PC-3 (cell line): Measurements from ENCODE around the gene DMC1. TPM values are rescaled to one million over a fixed set of nuclear protein-coding genes. Genes with fewer than 3 reads are reported as not detected.

Source experiments
- ATAC-seq: fragments of 200-7000 bp; cut with Tn5 transposase; 2 replicates; pipeline ENCODE4 v1.9.1; 2020; ENCODE audit warnings: mild to moderate bottlenecking, moderate library complexity
- BruUV-seq: library from RNA; stranded (reverse); fragments of 400-500 nt; replicated peaks from 2 replicates; lab custom pipeline; 2021; lab: Mats Ljungman, UMichigan
- CTCF ChIA-PET: fragments of 300-600 bp; sonication (Branson Sonifier 250); formaldehyde crosslinking; loops from one replicate; lab custom pipeline; 2022; ENCODE audit warnings: antibody characterized with exemption; lab: Charles Lee
- POLR2A ChIA-PET: fragments of 300-600 bp; sonication (Branson Sonifier 250); formaldehyde crosslinking; loops from one replicate; lab custom pipeline; 2022; ENCODE audit warnings: antibody characterized with exemption; ENCODE audit not compliant: unreplicated experiment; lab: Charles Lee
- DNase-seq: peaks from one replicate; pipeline ENCODE4 v3.0.0-alpha.2; 2015
- H2AFZ ChIP-seq: fragments of 300-600 bp; sonication (generic); 2 replicates; pipeline ENCODE4 v1.6.0; 2016; ENCODE audit warnings: antibody characterized with exemption, low read length
- H3F3A ChIP-seq: fragments of 300-600 bp; sonication (generic); one replicate; pipeline ENCODE4 v1.6.0; 2017; ENCODE audit warnings: antibody characterized with exemption, low read length, control low read depth, mild to moderate bottlenecking; ENCODE audit not compliant: unreplicated experiment
- H3K27ac ChIP-seq: fragments of 300-600 bp; sonication (generic); 2 replicates; pipeline ENCODE4 v1.5.1; 2016; ENCODE audit warnings: mild to moderate bottlenecking, low read length
- H3K27me3 ChIP-seq: fragments of 300-600 bp; sonication (generic); 2 replicates; pipeline ENCODE4 v1.6.1; 2016; ENCODE audit warnings: low read length, mixed read lengths
- H3K36me3 ChIP-seq: fragments of 300-600 bp; sonication (generic); 2 replicates; pipeline ENCODE4 v1.6.1; 2016; ENCODE audit warnings: low read depth, mixed run types, low read length, mixed read lengths
- H3K4me1 ChIP-seq: fragments of 300-600 bp; sonication (generic); 2 replicates; pipeline ENCODE4 v1.5.1; 2016; ENCODE audit warnings: low read length; ENCODE audit not compliant: insufficient read depth
- H3K4me2 ChIP-seq: fragments of 300-600 bp; sonication (generic); 2 replicates; pipeline ENCODE4 v1.6.0; 2016; ENCODE audit warnings: low read length
- H3K4me3 ChIP-seq: fragments of 300-600 bp; sonication (generic); 2 replicates; pipeline ENCODE4 v1.5.1; 2016; ENCODE audit warnings: mild to moderate bottlenecking, low read length, mixed read lengths
- H3K79me2 ChIP-seq: fragments of 300-600 bp; sonication (generic); 2 replicates; pipeline ENCODE4 v1.6.1; 2017; ENCODE audit warnings: low read length, mixed read lengths
- H3K9ac ChIP-seq: fragments of 300-600 bp; sonication (generic); 2 replicates; pipeline ENCODE4 v1.6.0; 2016; ENCODE audit warnings: mild to moderate bottlenecking, low read length
- H3K9me2 ChIP-seq: fragments of 300-600 bp; sonication (generic); replicated peaks from 2 replicates; pipeline ENCODE4 v1.6.1; 2016; ENCODE audit warnings: mixed run types, low read length, mixed read lengths
- H3K9me3 ChIP-seq: fragments of 300-600 bp; sonication (generic); 2 replicates; pipeline ENCODE4 v1.6.1; 2016; ENCODE audit warnings: low read length, mixed read lengths
- H4K20me1 ChIP-seq: fragments of 300-600 bp; sonication (generic); 2 replicates; pipeline ENCODE4 v1.6.1; 2016; ENCODE audit warnings: low read length, mixed read lengths
- EZH2 ChIP-seq: fragments of 300-600 bp; sonication (generic); IDR thresholded peaks from one replicate; pipeline ENCODE4 v1.6.1; 2017; ENCODE audit warnings: antibody characterized with exemption, mild to moderate bottlenecking, low read length; ENCODE audit not compliant: unreplicated experiment
- EZH2phosphoT487 ChIP-seq: fragments of 300-600 bp; sonication (generic); IDR thresholded peaks from 2 replicates; pipeline ENCODE4 v1.6.1; 2018; ENCODE audit warnings: mild to moderate bottlenecking, antibody characterized with exemption, low read length, borderline replicate concordance
- intact Hi-C: fragments of 100-400 bp; cut with micrococcal nuclease; formaldehyde crosslinking; loops from 2 replicates; pipeline ENCODE4 v1.9.0; 2023
- total RNA-seq: library from RNA; depleted of rRNA; stranded (reverse); fragments of >200 nt; gene quantifications from 2 replicates; pipeline ENCODE4 v1.2.3, GENCODE V29; 2014
- TF ChIP-seq, protein P1 (sequence below): fragments of 300-600 bp; sonication (generic); conservative IDR thresholded peaks from 2 replicates; pipeline ENCODE4 v1.5.1; 2017; ENCODE audit warnings: antibody characterized with exemption, low read depth, mild to moderate bottlenecking, low read length

Gene DMC1
- total RNA-seq, 1 experiment from 2014 or later, result not detected

DNA sequence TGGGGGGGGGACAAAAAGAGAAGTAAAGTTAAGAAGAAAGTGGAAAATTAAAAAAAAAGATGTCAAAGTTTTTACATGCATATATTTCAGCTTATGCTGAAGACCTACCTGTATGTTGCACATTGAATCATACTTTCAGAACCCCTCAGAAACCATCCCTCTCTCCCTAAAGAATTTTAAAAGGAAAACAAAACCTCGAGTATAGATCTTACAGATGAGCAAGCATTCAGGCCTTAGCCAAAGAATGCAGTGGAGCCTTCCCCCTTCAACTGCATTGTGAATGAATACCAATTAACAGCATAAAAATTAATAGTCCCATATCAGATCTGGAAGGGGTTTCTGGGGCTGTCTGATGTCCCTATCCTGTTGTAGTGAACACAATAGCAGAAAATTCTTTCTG is 85.7 kb downstream of the DMC1 start:
- Histone ChIP-seq H3K27ac (no peak overlapping the region), H3F3A (peaks cover 10% of the 10 kb centered on the region), H3K4me2 (no peak overlapping the region), H3K4me3 (no peak overlapping the region), H3K4me1 (no peaks in the 10 kb centered on the region), H3K27me3 (no peaks in the 10 kb centered on the region), H3K9ac (no peak overlapping the region), H2AFZ (no peak overlapping the region), H4K20me1 (peaks cover 6% of the 10 kb centered on the region; the same call in 1 of the 2 replicates), H3K79me2 (no peaks in the 10 kb centered on the region), H3K36me3 (peaks cover 70% of the 10 kb centered on the region), H3K9me2 (no peaks in the 10 kb centered on the region), H3K9me3 (no peaks in the 10 kb centered on the region)
- no peak for DNase-seq
- ATAC-seq, result no peak
- TF ChIP-seq, protein P1, sequence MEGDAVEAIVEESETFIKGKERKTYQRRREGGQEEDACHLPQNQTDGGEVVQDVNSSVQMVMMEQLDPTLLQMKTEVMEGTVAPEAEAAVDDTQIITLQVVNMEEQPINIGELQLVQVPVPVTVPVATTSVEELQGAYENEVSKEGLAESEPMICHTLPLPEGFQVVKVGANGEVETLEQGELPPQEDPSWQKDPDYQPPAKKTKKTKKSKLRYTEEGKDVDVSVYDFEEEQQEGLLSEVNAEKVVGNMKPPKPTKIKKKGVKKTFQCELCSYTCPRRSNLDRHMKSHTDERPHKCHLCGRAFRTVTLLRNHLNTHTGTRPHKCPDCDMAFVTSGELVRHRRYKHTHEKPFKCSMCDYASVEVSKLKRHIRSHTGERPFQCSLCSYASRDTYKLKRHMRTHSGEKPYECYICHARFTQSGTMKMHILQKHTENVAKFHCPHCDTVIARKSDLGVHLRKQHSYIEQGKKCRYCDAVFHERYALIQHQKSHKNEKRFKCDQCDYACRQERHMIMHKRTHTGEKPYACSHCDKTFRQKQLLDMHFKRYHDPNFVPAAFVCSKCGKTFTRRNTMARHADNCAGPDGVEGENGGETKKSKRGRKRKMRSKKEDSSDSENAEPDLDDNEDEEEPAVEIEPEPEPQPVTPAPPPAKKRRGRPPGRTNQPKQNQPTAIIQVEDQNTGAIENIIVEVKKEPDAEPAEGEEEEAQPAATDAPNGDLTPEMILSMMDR, result no peak
- no peak for TF ChIP-seq EZH2
- TF ChIP-seq EZH2phosphoT487, result no peak
- BruUV-seq, result no TSS peak
- ChIA-PET POLR2A (interaction anchor here (0.6 kb wide), 1 partner anchor 476 kb away, joined by 5 read pairs; no protein-coding TSS in a partner anchor), CTCF (no interaction called here)
- intact Hi-C loops, result no loop called here

DNA sequence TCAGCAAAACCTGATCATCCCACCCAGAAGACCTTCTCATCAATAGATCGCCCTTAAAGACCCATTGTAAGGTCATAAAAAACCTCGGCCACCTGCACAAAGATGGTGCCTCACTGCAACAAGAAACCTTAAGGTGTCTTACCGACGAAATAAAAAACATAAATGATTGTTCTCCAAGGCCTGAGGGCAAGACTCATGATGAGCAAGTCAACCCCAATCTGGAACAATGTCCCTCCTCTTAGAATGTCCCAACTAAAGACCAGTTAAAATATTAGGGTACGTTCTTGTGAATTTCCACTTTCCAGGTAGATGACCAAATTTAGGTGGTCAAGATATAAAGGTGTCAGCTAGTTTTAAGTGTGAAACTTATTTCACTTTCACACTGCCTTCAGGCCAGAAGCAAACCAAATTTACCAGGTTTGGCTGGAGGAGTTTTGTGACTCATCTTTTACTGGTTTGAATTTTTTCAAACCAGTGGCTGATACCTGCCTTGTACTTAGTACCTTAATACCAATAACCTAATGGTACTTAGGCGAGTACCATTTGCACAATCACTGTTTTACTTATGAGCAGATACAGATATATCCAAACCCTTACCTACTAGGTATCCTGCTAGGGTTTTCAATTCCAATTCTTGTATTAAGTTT is 87.2 kb downstream of the DMC1 start:
- Histone ChIP-seq H3K27ac (no peak overlapping the region), H3K79me2 (no peaks in the 10 kb centered on the region), H3K36me3 (peaks cover 56% of the 10 kb centered on the region), H4K20me1 (no peaks in the 10 kb centered on the region), H3F3A (peaks cover 10% of the 10 kb centered on the region), H3K9me3 (no peaks in the 10 kb centered on the region), H2AFZ (no peak overlapping the region), H3K27me3 (no peaks in the 10 kb centered on the region), H3K9me2 (no peaks in the 10 kb centered on the region), H3K4me3 (no peak overlapping the region), H3K4me1 (no peaks in the 10 kb centered on the region), H3K4me2 (no peak overlapping the region), H3K9ac (no peak overlapping the region)
- TSS peak; percentile 67 for BruUV-seq
- CTCF ChIA-PET, result no interaction called here
- POLR2A ChIA-PET, result no interaction called here
- TF ChIP-seq EZH2, result no peak
- TF ChIP-seq EZH2phosphoT487, result no peak
- TF ChIP-seq, protein P1, result no peak
- ATAC-seq (peak; percentile 34; the same call in 1 of the 2 replicates), DNase-seq (no peak)
- intact Hi-C loops, result no loop called here

DNA sequence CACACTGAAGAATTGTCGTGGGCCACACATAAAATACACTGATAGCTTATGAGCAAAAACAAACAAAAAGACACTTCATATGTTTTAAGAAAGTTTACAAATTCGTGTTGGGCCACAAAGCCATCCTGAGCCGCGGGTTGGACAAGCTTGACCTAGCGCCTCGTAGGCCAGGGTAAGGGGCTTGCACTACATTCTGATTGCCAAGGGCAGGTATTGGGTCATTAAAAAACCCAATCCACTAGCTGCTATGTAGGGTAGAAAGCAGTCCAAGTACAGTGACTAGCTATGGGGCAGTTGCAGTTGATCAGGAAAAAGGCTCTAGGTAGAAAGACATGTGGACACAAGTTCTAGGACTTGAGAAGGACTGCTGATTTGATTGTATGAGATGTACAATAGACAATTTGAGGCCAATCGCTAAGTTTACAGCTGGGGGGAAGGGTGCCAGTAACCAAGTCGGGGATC is 88.1 kb downstream of the DMC1 start:
- no peak overlapping the region for H3K4me2 ChIP-seq
- ATAC-seq (no peak), DNase-seq (no peak)
- H3K36me3 ChIP-seq, result peaks cover 53% of the 10 kb centered on the region
- intact Hi-C loops, result no loop called here
- no peaks in the 10 kb centered on the region for H3K9me3 ChIP-seq
- no TSS peak for BruUV-seq
- H3K79me2 ChIP-seq, result no peaks in the 10 kb centered on the region
- no peaks in the 10 kb centered on the region for H3K4me1 ChIP-seq
- H3K9ac ChIP-seq, result no peak overlapping the region
- H3K27ac ChIP-seq, result no peak overlapping the region
- no peak overlapping the region for H3K4me3 ChIP-seq
- H3K27me3 ChIP-seq, result no peaks in the 10 kb centered on the region
- TF ChIP-seq, protein P1, result no peak
- TF ChIP-seq EZH2 (no peak), EZH2phosphoT487 (no peak)
- H3K9me2 ChIP-seq, result no peaks in the 10 kb centered on the region
- H2AFZ ChIP-seq, result no peak overlapping the region
- peaks cover 10% of the 10 kb centered on the region for H3F3A ChIP-seq
- POLR2A ChIA-PET, result no interaction called here
- no peaks in the 10 kb centered on the region for H4K20me1 ChIP-seq
- CTCF ChIA-PET, result no interaction called here
